Ascending aorta (tissue), 2 donors: ENCODE data around the gene TTC23. TPM values are rescaled to one million over a fixed set of nuclear protein-coding genes. Genes with fewer than 3 reads are reported as not detected.
A peak's percentile ranks its signal among the peaks of the same experiment; 100 is the strongest.

Experiments
- DNase-seq, 2 donors: peaks; one replicate each; pipeline ENCODE4 v3.0.0-alpha.2; 2019; ENCODE audit warnings: low spot score in 2 of 2
- H3K27ac ChIP-seq, 2 donors: fragments of 200-600 bp; sonication (generic); one replicate each; pipeline ENCODE4 v1.5.1; 2016 to 2017; ENCODE audit warnings: mild to moderate bottlenecking in 1 of 2
- H3K27me3 ChIP-seq: fragments of 200-600 bp; sonication (generic); one replicate; pipeline ENCODE4 v1.5.1; 2017
- H3K36me3 ChIP-seq, 2 donors: fragments of 200-600 bp; sonication (generic); one replicate each; pipeline ENCODE4 v1.5.1; 2016
- H3K4me1 ChIP-seq, 2 donors: fragments of 200-600 bp; sonication (generic); one replicate each; pipeline ENCODE4 v1.5.1; 2016 to 2017; ENCODE audit warnings: mild to moderate bottlenecking in 1 of 2
- H3K4me3 ChIP-seq, 2 donors: fragments of 200-600 bp; sonication (generic); one replicate each; pipeline ENCODE4 v1.5.1; 2016 to 2017; ENCODE audit warnings: mild to moderate bottlenecking in 1 of 2
- H3K9me3 ChIP-seq, 2 donors: fragments of 200-600 bp; sonication (generic); one replicate each; pipeline ENCODE4 v1.5.1; 2016
- CTCF ChIP-seq, 3 experiments: fragments of 200-600 bp in 2 of 3; fragments of 450-650 bp in 1 of 3; sonication (generic) in 2 of 3; IDR thresholded peaks; one replicate each; pipeline ENCODE4 v1.5.1; 2016 to 2019; ENCODE audit warnings: antibody characterized with exemption in 3 of 3, mild to moderate bottlenecking in 1 of 3, moderate library complexity in 1 of 3
- intact Hi-C: fragments of 100-400 bp; cut with DNase I; formaldehyde crosslinking; loops from one replicate; pipeline ENCODE4 v1.15.1; 2023
- total RNA-seq: library from RNA; depleted of rRNA; stranded (reverse); fragments of >200 nt; gene quantifications from one replicate; pipeline ENCODE4 v1.1.0, GENCODE V29; 2016

The TTC23 gene
- total RNA-seq, 1 donor from 2014 or later: 37.3 TPM

GRCh38 chr15:99163271-99164062 is 85.9 kb downstream of the TTC23 start:
- TF ChIP-seq CTCF (IDR thresholded peaks at IDR 0.05): no peak
- no peaks in the 10 kb centered on the region for H3K9me3 ChIP-seq
- peaks cover 0 to 2% of the 10 kb centered on the region in 2 donors for H3K4me1 ChIP-seq
- DNase-seq: peak in 1 of 2 donors; percentile 12
- no peaks in the 10 kb centered on the region for H3K27me3 ChIP-seq
- no peak overlapping the region for H3K4me3 ChIP-seq
- peaks cover 11 to 15% of the 10 kb centered on the region in 2 donors for H3K36me3 ChIP-seq
- intact Hi-C loops: no loop called here
- H3K27ac ChIP-seq: no peak overlapping the region

- DNase-seq: peak in 1 of 2 donors; percentile 59
- Histone ChIP-seq H3K9me3 (no peaks in the 10 kb centered on the region), H3K27me3 (no peaks in the 10 kb centered on the region), H3K27ac (no peak overlapping the region), H3K36me3 (peaks cover 18 to 22% of the 10 kb centered on the region in 2 donors), H3K4me1 (no peaks in the 10 kb centered on the region), H3K4me3 (no peak overlapping the region)
- no peak for TF ChIP-seq CTCF (IDR thresholded peaks at IDR 0.05)
- intact Hi-C loops: no loop called here
Measured at GRCh38 chr15:99158626-99159412, 90.6 kb downstream of the TTC23 start.

GRCh38 chr15:99157456-99157855 is 91.9 kb downstream of the TTC23 start:
- DNase-seq: peak in 1 of 2 donors; percentile 9
- peaks cover 18 to 25% of the 10 kb centered on the region in 2 donors for H3K36me3 ChIP-seq
- no peak for TF ChIP-seq CTCF (IDR thresholded peaks at IDR 0.05)
- no peaks in the 10 kb centered on the region for H3K9me3 ChIP-seq
- intact Hi-C loops: no loop called here
- no peaks in the 10 kb centered on the region for H3K4me1 ChIP-seq
- H3K27me3 ChIP-seq: no peaks in the 10 kb centered on the region
- no peak overlapping the region for H3K27ac ChIP-seq
- no peak overlapping the region for H3K4me3 ChIP-seq

- H3K27ac ChIP-seq: no peak overlapping the region
- intact Hi-C loops: no loop called here
- H3K36me3 ChIP-seq: peaks cover 22 to 25% of the 10 kb centered on the region in 2 donors
Measured at GRCh38 chr15:99155961-99156443, 93.4 kb downstream of the TTC23 start.

GRCh38 chr15:99154271-99154670 is 95.1 kb downstream of the TTC23 start:
- no peaks in the 10 kb centered on the region for H3K9me3 ChIP-seq
- H3K4me1 ChIP-seq: no peaks in the 10 kb centered on the region
- H3K4me3 ChIP-seq: no peak overlapping the region
- TF ChIP-seq CTCF (IDR thresholded peaks at IDR 0.05): no peak
- intact Hi-C loops: no loop called here
- DNase-seq: no peak
- no peaks in the 10 kb centered on the region for H3K27me3 ChIP-seq
- peaks cover 21% of the 10 kb centered on the region in 2 donors for H3K36me3 ChIP-seq
- H3K27ac ChIP-seq: no peak overlapping the region

More at GRCh38 chr15:99155961-99156443, 93.4 kb downstream of the TTC23 start:
- TF ChIP-seq CTCF (IDR thresholded peaks at IDR 0.05): no peak
- Histone ChIP-seq H3K4me1 (no peaks in the 10 kb centered on the region), H3K9me3 (no peaks in the 10 kb centered on the region), H3K4me3 (no peak overlapping the region), H3K27me3 (no peaks in the 10 kb centered on the region)
- DNase-seq: peak in 1 of 2 donors; percentile 40
